Naive B cell (primary cell): Measurements from ENCODE around the gene MXD1. TPM values are rescaled to one million over a fixed set of nuclear protein-coding genes. Genes with fewer than 3 reads are reported as not detected.

Experiments used
- ATAC-seq, 2 donors: fragments of 150-1000 bp; cut with Tn5 transposase; 2 replicates each; pipeline ENCODE4 v1.10.0; 2021; ENCODE audit warnings: low read depth in 2 of 2, mild to moderate bottlenecking in 2 of 2, moderate library complexity in 2 of 2
- DNase-seq: peaks from one replicate; pipeline ENCODE4 v3.0.0; 2022
- H3K27ac Mint-ChIP-seq, 6 donors: one replicate each; pipeline ENCODE4 v1.8.0; 2020 to 2022; ENCODE audit warnings: mild to moderate bottlenecking in 6 of 6, mixed read lengths in 6 of 6, moderate library complexity in 5 of 6, inconsistent platforms in 2 of 6
- H3K27me3 Mint-ChIP-seq, 3 donors: one replicate each; pipeline ENCODE4 v1.8.0; 2021 to 2022; ENCODE audit warnings: mixed read lengths in 3 of 3, mild to moderate bottlenecking in 1 of 3
- H3K36me3 Mint-ChIP-seq, 2 donors: one replicate each; pipeline ENCODE4 v1.8.0; 2020 to 2022; ENCODE audit warnings: mixed read lengths in 2 of 2, inconsistent platforms in 1 of 2, mild to moderate bottlenecking in 1 of 2
- H3K4me1 Mint-ChIP-seq, 3 donors: one replicate each; pipeline ENCODE4 v1.8.0; 2020 to 2022; ENCODE audit warnings: mixed read lengths in 3 of 3, inconsistent platforms in 1 of 3, mild to moderate bottlenecking in 1 of 3, moderate library complexity in 1 of 3
- H3K4me3 Mint-ChIP-seq, 8 donors: one replicate each; pipeline ENCODE4 v1.8.0; 2020 to 2022; ENCODE audit warnings: mild to moderate bottlenecking in 8 of 8, mixed read lengths in 8 of 8, moderate library complexity in 8 of 8, inconsistent platforms in 2 of 8
- H3K9me3 Mint-ChIP-seq, 7 donors: one replicate each; pipeline ENCODE4 v1.8.0; 2020 to 2022; ENCODE audit warnings: mixed read lengths in 7 of 7, mild to moderate bottlenecking in 5 of 7, inconsistent platforms in 2 of 7, moderate library complexity in 1 of 7
- polyA plus RNA-seq, 6 donors: library from polyadenylated mRNA; unstranded; fragments of 300-500 nt; fragmentation: Illumina TruSeq; gene quantifications; one replicate each; pipeline ENCODE4 v1.2.3, GENCODE V29; 2021; ENCODE audit warnings: low read depth in 6 of 6

The MXD1 gene
- polyA plus RNA-seq, 6 donors from 2014 or later = 9.7 to 21.5 (median 13.2) TPM

GRCh38 chr2:69977186-69977585 lies 62.3 kb downstream of the MXD1 start:
- peaks cover 0 to 4% (median 2%) of the 10 kb centered on the region in 3 donors for H3K4me1 Mint-ChIP-seq
- no peaks in the 10 kb centered on the region for H3K9me3 Mint-ChIP-seq
- H3K36me3 Mint-ChIP-seq = no peaks in the 10 kb centered on the region
- DNase-seq = no peak
- H3K27ac Mint-ChIP-seq = no peak overlapping the region
- peaks cover 0 to 5% (median 0%) of the 10 kb centered on the region in 3 donors for H3K27me3 Mint-ChIP-seq
- H3K4me3 Mint-ChIP-seq = no peak overlapping the region
- ATAC-seq = no peak

GRCh38 chr2:69977906-69978482 lies 63.1 kb downstream of the MXD1 start:
- no peak for DNase-seq
- Mint-ChIP-seq H3K36me3 (no peaks in the 10 kb centered on the region), H3K4me3 (no peak overlapping the region), H3K9me3 (no peaks in the 10 kb centered on the region), H3K4me1 (peaks cover 0 to 2% (median 0%) of the 10 kb centered on the region in 3 donors), H3K27me3 (no peaks in the 10 kb centered on the region), H3K27ac (no peak overlapping the region)
- no peak for ATAC-seq

GRCh38 chr2:69979902-69980807 lies 65.2 kb downstream of the MXD1 start:
- ATAC-seq (no peak), DNase-seq (no peak)
- Mint-ChIP-seq H3K27ac (no peak overlapping the region), H3K36me3 (no peaks in the 10 kb centered on the region), H3K4me1 (peaks cover 2 to 3% (median 3%) of the 10 kb centered on the region in 3 donors), H3K4me3 (no peak overlapping the region), H3K27me3 (no peaks in the 10 kb centered on the region), H3K9me3 (no peaks in the 10 kb centered on the region)

DNA sequence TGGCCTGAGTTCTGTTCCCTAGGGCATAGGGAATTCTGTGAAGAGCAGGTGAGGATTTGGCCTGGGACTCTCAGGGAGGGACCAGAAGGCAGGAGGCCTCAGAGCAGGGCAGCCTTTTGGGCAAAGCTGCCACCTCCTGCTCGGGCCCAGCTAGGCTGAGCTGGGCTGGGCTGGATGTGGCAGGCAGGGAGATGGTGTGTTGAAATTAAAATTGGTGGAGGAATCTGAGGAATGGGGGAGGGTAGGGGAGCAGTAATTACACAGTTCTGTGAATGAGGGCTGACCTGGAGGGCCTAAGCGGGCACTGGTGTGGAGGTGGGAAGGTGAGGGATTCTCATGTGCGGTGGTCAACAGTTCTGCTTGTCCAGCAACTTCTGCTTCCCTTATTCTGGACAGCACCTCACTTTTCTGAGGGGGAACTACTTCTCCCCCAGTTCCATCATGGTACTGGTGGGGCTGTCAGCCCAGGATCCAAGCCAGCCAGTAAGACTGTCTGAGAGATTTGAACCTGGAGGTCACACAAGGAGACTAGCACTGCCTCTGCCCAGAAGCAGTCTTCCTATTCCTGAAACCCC lies 68.6 kb downstream of the MXD1 start:
- peak overlapping the region in 1 of 6 donors; percentile 47 for H3K27ac Mint-ChIP-seq
- H3K4me3 Mint-ChIP-seq = no peak overlapping the region
- ATAC-seq (no peak), DNase-seq (no peak)
- no peaks in the 10 kb centered on the region for H3K27me3 Mint-ChIP-seq
- peaks cover 0 to 5% (median 3%) of the 10 kb centered on the region in 3 donors for H3K4me1 Mint-ChIP-seq
- no peaks in the 10 kb centered on the region for H3K36me3 Mint-ChIP-seq
- H3K9me3 Mint-ChIP-seq = no peaks in the 10 kb centered on the region

DNA sequence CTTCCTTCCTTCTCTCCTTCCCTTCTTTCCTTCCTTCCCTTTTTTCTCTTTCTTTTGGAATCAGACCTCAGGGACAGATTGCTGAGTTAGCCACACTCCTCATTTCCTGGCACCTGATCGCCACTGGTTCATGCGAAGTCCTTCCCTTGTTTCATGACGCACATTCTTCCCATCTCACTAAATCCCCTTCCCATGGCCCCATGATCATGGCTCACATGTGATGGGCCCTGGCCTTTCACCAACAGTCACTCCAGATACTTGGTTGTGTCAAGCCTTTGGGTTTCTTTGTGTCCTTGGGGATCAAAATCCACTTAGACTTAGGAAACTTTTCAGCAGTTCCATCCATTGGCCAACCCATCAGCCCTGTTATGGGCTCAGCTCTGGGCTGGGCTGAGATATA lies 70.3 kb downstream of the MXD1 start:
- Mint-ChIP-seq H3K9me3 (no peaks in the 10 kb centered on the region), H3K4me3 (no peak overlapping the region), H3K4me1 (peaks cover 0 to 5% (median 3%) of the 10 kb centered on the region in 3 donors), H3K27me3 (no peaks in the 10 kb centered on the region), H3K36me3 (no peaks in the 10 kb centered on the region), H3K27ac (peak overlapping the region in 1 of 6 donors; percentile 78)
- ATAC-seq (no peak), DNase-seq (no peak)

DNA sequence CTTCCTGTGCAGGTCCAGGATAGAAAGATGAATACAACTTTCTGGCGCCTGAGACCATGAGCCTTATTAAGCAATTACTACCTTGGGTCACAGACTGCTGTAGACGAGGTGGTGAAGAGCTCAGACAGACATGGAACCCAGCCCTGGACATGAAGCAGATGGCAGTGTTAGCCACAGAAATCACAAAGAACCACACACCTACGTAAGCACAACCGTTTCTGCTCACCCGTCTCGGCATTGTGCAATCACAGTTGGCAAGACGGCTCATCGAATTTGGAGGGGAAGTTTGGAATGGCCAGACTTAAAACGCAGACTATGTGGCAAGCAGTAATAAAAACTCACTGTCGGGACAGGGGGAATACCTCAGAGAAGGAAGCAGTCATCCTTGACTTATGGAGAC lies 70.8 kb downstream of the MXD1 start:
- ATAC-seq (no peak), DNase-seq (no peak)
- H3K27ac Mint-ChIP-seq = no peak overlapping the region

GRCh38 chr2:69986691-69987090 lies 71.8 kb downstream of the MXD1 start:
- ATAC-seq = no peak
- Mint-ChIP-seq H3K27ac (no peak overlapping the region), H3K4me3 (no peak overlapping the region), H3K27me3 (no peaks in the 10 kb centered on the region), H3K4me1 (peaks cover 0 to 12% (median 3%) of the 10 kb centered on the region in 3 donors), H3K9me3 (peaks cover 0 to 5% (median 0%) of the 10 kb centered on the region in 7 donors), H3K36me3 (no peaks in the 10 kb centered on the region)
- no peak for DNase-seq

More for the DNA sequence above, 70.8 kb downstream of the MXD1 start:
- H3K27me3 Mint-ChIP-seq = no peaks in the 10 kb centered on the region
- peaks cover 0 to 6% (median 3%) of the 10 kb centered on the region in 3 donors for H3K4me1 Mint-ChIP-seq
- H3K36me3 Mint-ChIP-seq = no peaks in the 10 kb centered on the region
- no peak overlapping the region for H3K4me3 Mint-ChIP-seq
- H3K9me3 Mint-ChIP-seq = peaks cover 0 to under 1% (median 0%) of the 10 kb centered on the region in 7 donors

DNA sequence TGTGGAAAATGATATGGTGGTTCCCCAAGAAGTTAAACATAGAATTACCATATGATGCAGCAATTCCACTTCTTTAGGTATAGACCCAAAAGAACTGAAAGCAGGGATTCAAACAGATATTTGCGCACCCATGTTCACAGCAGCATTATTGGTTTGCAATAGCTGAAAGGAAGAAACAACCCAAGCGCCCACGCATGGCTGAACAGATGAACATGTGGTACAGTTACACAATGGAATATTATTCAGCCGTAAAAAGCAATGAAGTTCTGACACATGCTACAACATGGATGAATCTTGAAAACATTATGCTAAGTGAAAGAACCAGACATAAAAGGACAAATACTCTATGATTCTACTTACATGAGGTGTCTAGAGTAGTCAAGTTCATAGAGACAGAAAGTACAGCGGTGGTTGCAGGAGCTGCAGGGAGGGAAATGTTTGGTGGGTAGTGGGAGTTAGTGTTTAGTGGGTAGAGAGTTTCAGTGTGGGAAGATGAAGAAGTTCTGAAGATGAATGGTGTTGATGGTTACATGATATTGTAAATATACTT lies 73.3 kb downstream of the MXD1 start:
- DNase-seq (no peak), ATAC-seq (no peak)
- Mint-ChIP-seq H3K9me3 (peaks cover 0 to 5% (median 0%) of the 10 kb centered on the region in 7 donors), H3K36me3 (peaks cover 0 to 5% of the 10 kb centered on the region in 2 donors), H3K4me1 (peaks cover 0 to 12% (median 2%) of the 10 kb centered on the region in 3 donors), H3K27me3 (no peaks in the 10 kb centered on the region), H3K27ac (peak overlapping the region in 2 of 6 donors; percentile 1 to 19), H3K4me3 (no peak overlapping the region)

DNA sequence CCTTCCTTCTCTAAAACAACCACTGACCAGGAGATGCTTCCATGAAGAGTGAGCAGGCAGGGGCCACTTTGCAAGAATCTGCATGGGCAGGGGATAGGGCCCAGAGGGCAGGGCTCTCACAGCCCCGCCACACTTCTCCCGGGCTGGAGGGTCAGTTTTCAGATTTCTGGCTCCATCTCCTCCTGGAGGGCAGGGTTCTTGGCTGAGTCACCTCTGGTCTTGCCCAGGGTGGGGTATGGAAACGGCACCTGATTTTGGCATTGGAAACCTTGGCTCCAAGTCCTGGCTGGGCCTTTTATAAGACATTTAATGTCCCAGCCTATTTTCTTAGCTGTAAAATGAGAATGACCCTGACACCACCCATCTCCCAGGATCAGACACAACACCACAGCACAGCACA lies 74.1 kb downstream of the MXD1 start:
- Mint-ChIP-seq H3K27me3 (no peaks in the 10 kb centered on the region), H3K4me3 (no peak overlapping the region), H3K4me1 (peaks cover 0 to 12% (median 0%) of the 10 kb centered on the region in 3 donors), H3K9me3 (peaks cover 0 to 5% (median 0%) of the 10 kb centered on the region in 7 donors), H3K36me3 (peaks cover 7 to 10% of the 10 kb centered on the region in 2 donors), H3K27ac (no peak overlapping the region)
- DNase-seq = no peak
- ATAC-seq = no peak

DNA sequence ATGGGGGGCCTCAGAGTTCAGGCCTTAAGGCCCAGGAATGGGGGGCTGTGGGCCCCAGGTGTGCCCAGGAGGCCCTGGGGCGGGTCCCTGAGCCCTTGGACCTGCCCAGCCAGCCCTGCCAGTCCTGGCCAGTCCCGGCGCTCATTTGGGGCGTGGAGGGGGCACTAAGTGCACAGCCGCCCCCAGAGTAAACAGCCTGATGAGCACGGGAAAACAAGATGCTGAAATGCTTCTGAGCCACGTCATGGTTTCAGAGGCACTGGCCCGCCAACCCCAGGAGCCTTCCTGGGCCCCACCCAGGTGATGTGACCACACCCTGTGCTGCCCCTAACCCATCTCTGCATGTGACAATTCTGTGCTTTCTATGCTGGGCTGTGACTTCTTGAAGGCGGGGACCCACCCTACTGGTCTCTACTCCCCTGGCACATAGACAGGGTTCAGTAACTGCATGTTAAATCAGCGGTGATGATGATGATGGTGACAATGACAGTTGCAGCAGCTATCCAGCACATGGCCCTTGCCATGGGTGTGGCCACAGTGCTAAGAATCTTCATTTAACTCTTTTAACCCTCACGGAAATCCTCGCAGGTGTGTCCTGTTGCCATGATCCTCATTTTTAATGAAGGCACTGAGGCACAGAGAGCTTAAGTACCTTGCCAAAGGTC lies 74.7 kb downstream of the MXD1 start:
- peaks cover 0 to 5% (median 0%) of the 10 kb centered on the region in 7 donors for H3K9me3 Mint-ChIP-seq
- peaks cover 11 to 13% of the 10 kb centered on the region in 2 donors for H3K36me3 Mint-ChIP-seq
- H3K4me1 Mint-ChIP-seq = peaks cover 0 to 12% (median 0%) of the 10 kb centered on the region in 3 donors
- no peak for ATAC-seq
- H3K27ac Mint-ChIP-seq = no peak overlapping the region
- H3K27me3 Mint-ChIP-seq = no peaks in the 10 kb centered on the region
- DNase-seq = no peak
- no peak overlapping the region for H3K4me3 Mint-ChIP-seq
